SW480 (cell line): ENCODE data around the gene PRR23A.
"Not testable (repeated sequence)": the region's sequence is repeated elsewhere in the genome, so short reads cannot be mapped to it uniquely, and the experiment has no call there.

Experiments
- DNase-seq: peaks from one replicate; pipeline ENCODE4 v3.0.0-alpha.2; 2016; ENCODE audit warnings: low spot score

Gene PRR23A

DNA sequence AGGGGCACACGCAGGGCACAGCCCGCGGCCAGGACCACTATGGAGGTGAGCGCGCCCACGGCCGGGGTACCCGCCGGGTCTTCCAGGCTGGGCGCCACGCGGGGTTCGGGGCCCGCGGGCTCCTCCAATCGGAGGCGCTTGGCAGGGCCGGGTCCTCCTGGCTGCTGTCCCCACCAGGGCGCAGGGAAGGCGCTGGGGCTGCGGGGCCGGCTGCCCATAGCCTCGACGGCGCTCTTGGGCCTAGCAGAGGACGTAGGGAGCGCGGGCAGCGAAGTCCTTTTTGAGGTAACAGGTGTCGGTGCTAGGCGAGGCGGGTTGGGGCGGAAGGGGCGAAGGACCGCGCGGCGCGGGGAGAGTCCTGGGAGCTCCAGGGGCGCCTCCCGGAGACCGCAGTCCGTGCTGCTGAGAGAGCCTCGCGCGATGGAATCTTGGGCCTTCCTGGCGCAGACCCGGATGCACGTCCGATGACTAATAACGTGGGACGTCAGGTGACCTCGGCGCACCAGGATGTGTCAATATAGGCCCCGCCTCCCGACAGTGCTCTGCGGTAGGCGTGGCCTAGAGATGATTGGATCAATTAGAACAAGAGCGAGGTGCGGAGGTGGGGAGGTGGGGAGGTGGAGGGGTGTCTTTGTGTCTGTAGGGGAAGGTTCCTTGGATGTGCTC lies at the start of gene PRR23A:
PRR23A (minus strand) TSS at position 218 of the 666 bp plus-strand sequence; CDS start at position 218, 0 bp downstream.
- no peak for DNase-seq

DNA sequence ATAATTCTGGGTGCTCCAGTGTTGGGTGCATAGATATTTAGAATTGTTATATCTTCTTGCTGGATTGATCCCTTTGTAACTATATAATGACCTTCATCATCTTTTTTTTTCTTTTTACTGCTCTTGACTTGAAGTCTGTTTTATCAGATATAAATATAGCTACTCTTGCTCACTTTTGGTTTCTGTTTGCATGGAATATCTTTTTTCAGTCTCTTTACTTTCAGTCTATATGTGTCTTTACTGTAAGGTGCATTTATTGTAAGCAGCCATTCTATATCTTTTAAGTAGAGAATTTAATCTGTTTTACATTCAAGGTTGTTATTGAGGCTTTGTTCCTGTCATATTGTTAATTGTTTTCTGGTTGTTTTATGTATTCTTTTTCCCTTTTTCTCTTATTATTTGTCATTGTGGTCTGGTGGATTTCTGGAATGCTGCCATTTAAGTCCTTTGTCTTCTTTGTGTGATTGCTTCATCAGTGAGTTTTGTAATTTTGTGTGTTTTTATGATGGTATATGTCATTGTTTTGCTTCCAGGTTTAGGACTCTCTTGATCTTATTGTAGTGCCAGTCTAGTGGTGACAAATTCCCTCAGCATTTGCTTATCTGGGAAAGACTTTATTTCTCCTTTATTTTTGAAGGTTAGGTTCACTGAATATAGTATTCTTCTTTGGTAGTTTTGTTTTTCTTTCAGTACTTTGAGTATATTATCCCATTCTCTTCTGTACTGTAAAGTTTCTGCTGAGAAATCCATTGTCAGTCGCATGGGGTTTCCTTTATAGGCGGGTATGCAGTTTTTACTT lies 46.9 kb upstream of the PRR23A start:
- DNase-seq: no peak

DNA sequence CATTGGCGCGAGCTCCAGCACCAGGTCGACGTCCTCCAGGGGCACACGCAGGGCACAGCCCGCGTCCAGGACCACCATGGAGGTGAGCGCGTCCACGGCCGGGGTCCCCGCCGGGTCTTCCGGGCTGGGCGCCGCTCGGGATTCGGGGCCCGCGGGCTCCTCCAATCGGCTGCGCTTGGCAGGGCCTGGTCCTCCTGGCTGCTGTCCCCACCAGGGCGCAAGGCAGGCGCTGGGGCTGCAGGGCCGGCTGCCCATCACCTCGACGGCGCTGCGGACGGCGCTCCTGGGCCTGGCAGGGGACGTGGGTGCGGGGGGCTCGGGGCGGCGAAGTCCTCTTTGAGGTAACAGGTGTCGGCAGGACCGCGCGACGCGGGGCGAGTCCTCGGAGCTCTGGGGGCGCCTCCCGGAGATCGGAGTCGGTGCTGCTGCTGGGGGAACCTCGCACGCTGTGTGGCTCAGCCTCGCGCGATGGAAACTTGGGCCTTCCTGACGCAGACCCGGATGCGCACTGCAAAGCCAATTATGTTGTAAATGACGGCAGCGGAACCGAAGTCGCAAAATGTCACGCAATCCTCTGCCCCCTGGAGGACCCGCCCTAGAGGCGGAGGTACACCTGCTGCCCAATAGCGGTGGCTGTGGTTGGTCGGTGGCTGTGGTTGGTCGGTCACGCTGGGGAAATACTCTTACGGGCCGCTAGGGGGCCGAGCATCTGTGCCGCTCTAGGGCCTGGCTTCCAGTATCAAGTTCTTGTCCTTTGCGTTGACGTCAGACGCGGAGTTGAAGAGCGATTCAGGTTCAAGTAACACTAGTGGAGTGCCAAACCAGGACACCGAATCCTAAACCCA lies 38.5 kb upstream of the PRR23A start, which contains the start of gene PRR23C:
PRR23C (minus strand) TSS at position 527 of the 845 bp plus-strand sequence; CDS start at position 255, 272 bp downstream.
- DNase-seq: no peak

DNA sequence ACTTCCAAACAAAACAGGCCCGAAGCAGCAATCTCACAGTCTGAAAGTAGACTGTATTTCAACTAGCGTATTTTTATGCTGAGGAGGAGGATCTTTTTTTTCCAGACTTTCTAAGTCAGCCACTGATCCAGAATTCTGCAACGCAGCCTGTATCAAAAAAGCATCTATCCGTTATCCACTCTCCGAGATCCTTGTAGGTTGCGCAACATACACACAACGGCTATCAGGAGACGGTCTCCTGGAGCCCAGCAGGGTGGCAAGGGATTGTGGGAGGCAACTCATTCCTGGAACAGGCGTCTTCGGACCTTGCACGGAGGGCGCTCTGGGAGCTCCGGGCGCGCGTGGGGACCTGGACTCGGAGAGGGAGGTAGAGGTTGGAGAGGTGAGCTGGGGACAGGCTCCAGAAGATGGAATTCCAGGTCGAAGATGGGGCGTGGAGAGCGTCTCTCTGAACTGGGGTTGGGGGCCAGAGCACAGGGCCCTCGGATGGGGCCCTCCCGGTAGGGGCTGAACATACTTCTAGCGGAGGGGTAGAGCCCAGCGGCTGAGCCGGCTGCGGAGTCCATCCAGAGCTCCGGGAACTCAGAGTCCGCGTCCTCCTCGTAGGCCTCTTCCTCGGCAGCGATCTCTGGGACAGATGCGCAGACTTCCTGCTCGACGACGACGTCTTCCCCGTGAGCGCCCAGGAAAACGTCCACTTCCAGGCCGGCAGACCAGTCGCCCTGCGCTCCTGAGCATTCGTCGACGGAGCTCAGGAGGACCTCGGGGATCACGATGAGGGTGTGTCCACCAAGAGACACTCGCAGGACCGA lies 37.7 kb upstream of the PRR23A start:
- DNase-seq: no peak

DNA sequence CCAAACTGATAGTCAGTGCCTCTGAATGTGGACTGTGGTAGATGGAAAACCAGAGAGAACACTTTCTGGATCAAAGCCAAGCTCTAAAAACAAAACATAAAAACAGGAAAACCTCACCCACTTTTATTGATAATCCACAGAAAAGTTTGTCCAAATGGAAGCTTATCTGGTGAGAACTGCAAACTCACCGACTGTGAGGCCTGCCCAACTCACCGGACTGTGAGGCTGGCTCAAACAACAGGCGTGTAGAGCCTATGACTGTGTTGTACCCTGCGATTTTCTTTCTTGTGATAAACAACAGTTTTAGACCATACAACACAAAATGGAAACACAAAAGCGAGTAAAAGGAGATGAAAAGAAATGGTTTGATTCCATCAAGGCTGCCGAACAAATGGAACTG lies 31.4 kb upstream of the PRR23A start:
- DNase-seq: no peak

DNA sequence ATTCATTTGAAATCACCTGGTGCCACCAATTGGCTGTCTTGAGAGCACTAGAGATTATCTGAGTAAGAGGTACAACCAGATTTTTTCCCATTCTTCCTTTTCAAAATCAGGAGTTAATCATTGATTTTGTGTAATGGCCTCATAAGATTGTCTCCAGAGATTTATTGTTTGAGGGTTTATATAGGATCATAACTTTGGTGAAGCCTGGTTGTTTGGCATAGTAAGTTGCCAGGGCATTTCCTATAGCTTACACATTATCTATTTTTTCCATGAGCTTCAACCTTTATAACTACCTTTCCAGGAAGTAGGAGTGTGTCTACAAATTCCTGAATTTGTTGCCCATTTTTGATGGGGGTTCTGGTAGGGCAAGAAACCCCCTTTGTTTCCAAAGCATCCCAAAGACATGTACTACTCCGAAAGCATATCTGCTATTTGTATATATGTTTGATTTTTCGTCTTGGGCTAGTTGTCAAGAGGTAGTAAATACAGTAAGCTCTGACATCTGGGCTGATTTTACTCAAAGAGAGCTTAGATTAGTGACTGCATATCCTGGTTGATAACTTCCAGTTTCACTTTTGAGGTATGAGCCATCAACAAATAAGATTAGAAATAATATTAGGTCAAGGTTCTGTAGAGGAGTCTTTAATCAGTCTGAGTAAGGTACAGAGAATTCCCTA lies 26.4 kb upstream of the PRR23A start:
- DNase-seq: no peak

DNA sequence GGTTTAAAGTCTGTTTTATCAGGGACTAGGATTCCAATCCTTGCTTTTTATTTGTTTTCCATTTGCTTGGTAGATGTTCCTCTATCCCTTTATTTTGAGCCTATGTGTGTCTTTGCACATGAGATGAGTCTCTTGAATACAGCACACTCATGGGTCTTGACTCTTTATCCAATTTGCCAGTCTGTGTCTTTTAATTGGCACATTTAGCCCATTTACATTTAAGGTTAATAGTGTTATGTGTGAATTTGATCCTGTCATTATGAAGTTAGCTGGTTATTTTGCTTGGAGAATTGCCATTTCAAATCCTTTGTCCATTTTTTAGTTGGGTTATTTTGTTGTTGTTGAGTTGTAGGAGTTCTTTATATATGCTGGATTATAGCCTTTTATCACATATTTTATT lies 24.5 kb upstream of the PRR23A start:
- DNase-seq: not testable (repeated sequence)

DNA sequence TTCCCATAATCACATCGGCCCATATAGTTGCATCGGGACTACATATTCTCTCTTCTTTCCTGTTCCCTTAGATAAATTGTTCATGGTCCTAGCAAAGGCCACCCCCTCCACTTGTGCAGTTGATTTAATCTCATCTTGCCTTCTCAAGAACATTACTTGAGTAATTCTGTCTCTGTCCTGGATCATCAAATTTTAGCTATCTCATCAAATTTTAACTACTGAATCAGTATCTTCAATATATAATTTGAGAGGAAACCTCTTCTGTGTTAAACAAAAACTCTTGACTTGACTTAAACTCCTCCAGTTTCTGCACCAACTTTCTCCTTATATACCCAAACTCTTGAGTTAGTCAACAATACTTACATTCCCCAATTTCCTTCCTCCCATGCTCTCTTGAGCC lies 18.9 kb upstream of the PRR23A start:
- DNase-seq: no peak

DNA sequence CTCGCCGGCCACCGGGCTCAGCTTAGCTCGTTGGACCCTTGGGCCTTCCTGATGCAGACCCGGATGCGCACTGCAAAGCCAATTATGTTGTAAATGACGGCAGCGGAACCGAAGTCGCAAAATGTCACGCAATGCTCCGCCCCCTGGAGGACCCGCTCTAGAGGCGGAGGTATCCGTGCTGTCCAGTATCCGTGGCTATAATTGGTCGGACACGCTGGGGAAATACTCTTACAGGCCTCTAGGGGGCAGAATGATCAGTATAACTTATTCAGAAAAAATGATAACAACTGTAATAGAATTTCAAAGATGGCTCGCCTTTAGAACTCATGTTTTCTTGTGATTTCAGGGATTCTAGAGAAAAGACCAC lies 14.8 kb upstream of the PRR23A start, which contains the start of gene PRR23B:
PRR23B (minus strand) TSS at position 59 of the 367 bp plus-strand sequence. CDS start 265 bp downstream, outside the sequence.
- DNase-seq: no peak

DNA sequence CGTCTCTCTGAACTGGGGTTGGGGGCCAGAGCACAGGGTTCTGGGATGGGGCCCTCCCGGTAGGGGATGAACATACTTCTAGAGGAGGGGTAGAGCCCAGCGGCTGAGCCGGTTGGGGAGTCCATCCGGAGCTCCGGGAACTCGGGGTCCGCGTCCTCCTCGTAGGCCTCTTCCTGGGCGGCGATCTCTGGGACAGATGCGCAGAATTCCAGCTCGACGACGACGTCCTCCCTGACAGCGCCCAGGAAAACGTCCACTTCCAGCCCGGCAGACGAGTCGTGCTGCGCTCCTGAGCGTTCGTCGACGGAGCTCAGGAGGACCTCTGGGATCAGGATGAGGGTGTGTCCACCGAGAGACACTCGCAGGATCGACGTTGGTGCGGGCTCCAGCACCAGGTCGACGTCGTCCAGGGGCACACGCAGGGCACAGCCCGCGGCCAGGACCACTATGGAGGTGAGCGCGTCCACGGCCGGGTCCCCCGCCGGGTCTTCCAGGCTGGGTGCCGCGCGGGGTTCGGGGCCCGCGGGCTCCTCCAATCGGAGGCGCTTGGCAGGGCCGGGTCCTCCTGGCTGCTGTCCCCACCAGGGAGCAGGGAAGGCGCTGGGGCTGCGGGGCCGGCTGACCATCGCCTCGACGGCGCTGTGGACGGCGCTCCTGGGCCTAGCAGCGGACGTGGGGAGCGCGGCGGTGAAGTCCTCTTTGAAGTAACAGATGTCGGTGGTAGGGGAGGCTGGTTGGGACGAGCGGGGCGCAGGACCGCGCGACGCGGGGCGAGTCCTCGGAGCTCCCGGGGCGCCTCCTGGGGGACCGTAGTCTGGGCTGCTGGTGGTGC lies 14.2 kb upstream of the PRR23A start:
- no peak for DNase-seq

DNA sequence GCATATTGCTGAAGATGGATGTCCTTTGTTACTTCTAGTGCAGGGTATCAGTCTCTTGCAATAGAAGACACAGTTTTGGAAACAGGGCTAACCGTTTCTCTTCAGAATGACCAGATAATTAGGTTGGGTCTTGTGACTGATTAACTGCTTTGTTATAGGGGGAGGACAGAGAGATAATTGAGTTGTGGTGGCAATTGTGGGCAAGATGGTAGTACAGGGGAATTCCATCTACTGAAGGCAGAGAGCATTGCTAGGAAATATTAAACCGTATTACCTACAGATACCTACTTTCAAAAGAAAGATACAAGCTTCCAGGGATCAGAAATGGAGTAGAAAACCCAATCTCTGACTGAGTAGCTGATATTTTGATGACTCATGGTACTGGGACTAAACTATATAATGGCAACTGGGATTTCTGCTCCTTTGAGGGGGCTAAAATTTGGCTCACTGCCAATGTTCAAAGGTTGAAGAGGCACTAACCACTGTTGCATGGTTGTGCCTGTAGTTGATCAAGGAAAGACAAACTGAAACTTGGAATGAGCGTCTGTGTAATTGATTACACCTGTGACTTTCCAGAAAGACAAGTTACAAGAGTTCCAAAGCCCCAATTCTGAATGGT lies 10.5 kb upstream of the PRR23A start:
- peak; percentile 64 for DNase-seq

DNA sequence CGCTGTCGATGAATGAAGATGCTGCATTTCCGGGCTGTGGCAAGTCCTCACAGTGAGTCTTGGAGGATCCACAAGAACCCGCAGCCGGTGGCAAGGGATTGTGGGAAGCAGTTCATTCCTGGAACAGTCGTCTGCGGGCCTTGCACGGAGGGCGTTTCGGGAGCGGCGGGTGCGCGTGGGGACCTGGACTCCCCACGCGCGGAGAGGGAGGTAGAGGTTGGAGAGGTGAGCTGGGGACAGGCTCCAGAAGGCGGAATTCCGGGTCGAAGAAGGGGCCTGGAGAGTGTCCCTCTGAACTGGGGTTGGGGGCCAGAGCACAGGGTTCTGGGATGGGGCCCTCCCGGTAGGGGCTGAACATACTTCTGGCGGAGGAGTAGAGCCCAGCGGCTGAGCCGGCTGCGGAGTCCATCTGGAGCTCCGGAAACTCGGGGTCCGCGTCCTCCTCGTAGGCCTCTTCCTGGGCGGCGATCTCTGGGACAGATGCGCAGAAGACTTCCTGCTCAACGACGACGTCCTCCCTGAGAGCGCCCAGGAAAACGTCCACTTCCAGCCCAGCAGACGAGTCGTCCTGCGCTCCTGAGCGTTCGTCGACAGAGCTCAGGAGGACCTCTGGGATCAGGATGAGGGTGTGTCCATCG lies 593 bp downstream of the PRR23A start:
- DNase-seq: no peak

DNA sequence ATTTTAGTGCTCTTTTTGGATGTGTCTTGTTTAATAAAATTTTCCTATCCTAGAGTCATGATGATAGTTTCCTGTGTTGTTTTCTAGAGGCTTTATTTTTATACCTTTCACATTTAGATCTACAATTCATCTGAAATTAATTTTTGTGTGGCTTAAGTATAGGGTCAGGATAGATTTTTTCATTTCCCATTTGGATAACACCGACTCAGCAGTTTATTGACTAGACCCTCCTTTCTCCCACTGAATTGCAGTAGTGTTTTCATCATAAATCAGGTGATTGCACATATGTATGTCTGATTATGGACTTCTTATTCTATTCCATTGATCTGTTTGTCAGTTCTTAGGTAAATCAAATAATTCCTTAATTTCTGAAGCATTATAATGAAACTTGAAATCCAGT lies 10.4 kb downstream of the PRR23A start:
- DNase-seq: no peak

DNA sequence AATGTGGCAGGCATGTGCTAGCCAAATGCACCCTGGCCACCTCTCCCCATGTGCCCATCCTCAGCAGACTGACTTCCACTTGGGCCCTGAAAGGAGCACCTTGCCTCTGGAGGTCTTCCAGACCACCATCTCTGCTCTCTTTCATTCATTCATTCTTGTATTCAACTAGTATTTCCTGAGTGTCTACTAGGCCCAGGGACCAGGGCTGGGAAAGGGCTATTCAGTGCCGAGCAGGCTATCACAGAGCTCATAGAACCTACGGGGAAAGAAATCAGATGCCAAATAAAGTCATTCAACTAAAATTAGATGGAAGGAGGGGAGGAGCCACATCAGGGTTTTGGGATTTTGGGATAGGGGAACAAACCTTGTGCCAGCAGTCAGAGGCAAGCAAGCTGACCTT lies 18.9 kb downstream of the PRR23A start:
- no peak for DNase-seq

DNA sequence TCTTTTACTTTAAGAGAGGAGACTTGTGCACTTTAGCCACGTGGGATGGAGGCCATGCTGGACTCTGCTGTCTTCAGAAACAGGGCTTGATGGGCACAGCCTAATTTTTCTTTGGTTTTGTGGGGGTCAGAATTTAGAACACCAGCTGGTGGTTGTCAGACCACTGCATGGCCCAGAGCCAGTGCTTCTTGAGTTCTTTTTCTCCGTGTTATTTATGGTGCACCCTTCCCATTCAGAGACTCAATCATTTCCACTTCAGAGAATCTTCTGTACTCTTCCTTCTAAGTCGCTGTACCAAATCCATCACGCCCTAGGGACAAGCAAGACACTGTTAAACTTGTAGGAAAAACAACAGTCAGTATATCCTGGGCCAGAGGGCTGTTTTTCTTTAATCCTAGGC lies 20.1 kb downstream of the PRR23A start:
- no peak for DNase-seq

DNA sequence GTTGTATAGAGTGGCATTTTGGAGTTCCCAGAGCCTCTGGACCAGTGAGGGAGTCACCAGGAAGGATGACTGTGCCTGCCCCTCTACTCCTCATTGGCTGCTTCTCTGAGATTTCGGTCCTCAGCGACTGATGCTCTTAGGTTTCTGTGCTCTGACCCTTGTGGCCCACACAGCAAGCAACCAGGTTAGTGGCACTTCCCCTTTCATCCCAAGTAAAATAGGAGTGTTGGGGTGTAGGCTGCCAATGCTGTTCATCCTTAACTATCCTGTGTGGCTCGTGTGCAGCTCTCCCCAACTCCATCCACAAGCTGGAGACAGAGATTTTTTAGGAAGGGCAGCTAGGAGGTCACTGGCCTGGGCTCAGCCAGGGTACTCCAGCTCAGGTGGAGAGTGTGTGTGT lies 21.3 kb downstream of the PRR23A start:
- DNase-seq: no peak

DNA sequence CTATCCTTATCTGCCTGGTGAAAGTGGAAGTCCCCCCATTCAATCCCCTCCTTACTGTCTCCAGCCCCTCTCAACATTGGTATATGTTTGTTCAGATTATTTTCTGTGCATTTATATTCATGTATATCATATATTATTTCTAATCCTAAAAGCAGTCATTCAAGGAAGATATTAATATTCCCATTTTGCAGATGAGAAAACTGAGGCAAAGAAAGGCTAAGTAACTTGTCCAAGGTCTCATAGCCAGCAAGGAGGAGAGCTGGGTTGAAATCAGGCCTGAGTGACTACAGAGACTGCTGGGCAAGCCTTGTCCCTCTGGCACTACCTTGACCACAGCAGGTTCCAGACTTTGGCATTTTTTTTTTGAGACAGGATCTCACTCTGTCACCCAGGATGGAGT lies 30.0 kb downstream of the PRR23A start:
- no peak for DNase-seq

DNA sequence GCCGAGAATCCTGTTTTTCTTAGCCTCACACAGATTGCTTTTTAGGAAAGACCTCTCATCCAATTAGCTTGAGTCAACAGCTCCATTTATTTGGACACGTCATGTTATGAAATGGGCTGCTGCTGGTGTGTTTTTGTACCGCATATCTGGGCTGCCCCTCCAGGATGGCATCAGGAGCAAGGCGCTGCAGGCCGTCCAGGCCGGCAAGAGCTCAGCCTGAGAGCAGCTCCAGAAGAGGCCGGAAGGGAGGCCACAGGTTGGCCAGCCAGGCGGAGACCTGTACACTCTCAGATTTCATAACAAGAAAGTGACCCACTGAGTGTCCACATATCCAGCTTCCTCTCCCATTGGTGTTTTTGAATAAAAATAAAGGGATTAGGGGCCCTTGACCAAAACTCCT lies 30.7 kb downstream of the PRR23A start:
- no peak for DNase-seq

DNA sequence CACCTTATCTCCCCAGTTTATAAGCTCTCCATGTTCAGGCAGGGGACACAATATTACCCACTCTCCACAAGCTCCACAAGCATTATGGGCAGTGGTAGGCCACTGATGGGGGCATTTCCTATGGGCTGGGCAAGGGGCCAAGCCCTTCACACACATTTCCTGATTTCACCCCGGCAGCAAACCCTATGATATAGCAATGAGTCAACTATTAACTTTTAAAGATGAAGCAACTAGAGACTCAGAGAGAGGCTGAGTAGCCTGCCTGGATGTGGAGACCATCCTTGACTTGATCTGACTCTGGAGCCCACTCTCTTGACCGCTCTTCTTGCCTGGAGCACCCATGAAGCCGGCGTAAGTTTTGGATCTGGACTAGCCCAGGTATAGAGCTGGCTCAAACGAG lies 31.6 kb downstream of the PRR23A start:
- no peak for DNase-seq
